ENCODE data around the gene USB1.

Gene USB1, protein sequence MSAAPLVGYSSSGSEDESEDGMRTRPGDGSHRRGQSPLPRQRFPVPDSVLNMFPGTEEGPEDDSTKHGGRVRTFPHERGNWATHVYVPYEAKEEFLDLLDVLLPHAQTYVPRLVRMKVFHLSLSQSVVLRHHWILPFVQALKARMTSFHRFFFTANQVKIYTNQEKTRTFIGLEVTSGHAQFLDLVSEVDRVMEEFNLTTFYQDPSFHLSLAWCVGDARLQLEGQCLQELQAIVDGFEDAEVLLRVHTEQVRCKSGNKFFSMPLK

GRCh38 chr16:58000706-58001676, at the start of gene USB1:
TSS of gene USB1 (plus strand) at chr16:58001407. CDS start at chr16:58001484, 77 bp downstream.
- DNase-seq = peak; percentile 35

- DNase-seq = no peak
Measured at GRCh38 chr16:57952909-57953308, 48.3 kb upstream of the USB1 start.

DNA sequence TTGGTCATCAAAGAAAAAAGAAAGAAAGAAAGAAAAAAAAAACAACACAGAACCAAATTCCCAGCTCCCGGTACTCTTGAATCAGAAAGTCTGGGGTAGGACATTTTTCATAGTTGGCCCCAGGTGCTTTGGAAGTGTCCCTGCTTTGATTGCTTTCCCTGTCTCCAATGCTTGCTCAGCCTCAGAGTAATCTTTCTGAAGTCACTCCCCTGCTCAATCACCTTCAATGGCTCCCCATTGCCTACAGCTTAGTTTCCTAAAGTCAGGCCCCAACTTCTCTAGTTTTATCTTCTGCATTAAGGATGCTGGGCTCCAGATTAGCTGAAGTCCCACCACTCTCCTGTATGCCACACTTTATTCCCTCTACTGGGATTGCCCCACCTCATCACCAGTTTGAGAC, 47.4 kb upstream of the USB1 start:
- DNase-seq = no peak

GRCh38 chr16:57955572-57956188, 45.5 kb upstream of the USB1 start:
- DNase-seq = no peak

GRCh38 chr16:57956270-57956808, 44.9 kb upstream of the USB1 start:
- DNase-seq = no peak

GRCh38 chr16:57956924-57957672, 44.1 kb upstream of the USB1 start:
- no peak for DNase-seq

GRCh38 chr16:57957673-57958392, 43.4 kb upstream of the USB1 start:
- no peak for DNase-seq

DNA sequence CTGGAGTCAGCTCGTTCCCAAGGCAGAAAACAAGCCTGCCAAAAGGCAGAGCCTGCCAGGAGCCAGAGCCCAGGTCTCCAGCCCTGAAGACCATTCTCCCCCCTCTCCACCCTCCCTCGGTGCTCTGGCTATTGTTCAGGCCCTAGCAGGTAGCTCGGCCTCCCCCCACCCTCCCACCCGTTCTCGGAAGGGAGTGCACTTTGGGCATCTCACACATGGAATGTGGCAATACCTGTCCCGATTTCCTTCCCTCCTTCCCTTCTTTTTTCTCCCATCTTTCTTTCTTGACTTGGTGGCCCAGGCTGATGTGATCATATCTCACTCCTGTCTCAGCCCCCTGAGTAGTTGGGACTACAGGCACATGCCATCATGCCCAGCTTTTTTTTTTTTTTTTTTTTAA, 42.7 kb upstream of the USB1 start:
- DNase-seq = no peak

- no peak for DNase-seq
Measured at GRCh38 chr16:57959121-57959520, 42.1 kb upstream of the USB1 start.

GRCh38 chr16:57959804-57960203, 41.4 kb upstream of the USB1 start:
- no peak for DNase-seq

GRCh38 chr16:57960310-57960709, 40.9 kb upstream of the USB1 start:
- no peak for DNase-seq

DNA sequence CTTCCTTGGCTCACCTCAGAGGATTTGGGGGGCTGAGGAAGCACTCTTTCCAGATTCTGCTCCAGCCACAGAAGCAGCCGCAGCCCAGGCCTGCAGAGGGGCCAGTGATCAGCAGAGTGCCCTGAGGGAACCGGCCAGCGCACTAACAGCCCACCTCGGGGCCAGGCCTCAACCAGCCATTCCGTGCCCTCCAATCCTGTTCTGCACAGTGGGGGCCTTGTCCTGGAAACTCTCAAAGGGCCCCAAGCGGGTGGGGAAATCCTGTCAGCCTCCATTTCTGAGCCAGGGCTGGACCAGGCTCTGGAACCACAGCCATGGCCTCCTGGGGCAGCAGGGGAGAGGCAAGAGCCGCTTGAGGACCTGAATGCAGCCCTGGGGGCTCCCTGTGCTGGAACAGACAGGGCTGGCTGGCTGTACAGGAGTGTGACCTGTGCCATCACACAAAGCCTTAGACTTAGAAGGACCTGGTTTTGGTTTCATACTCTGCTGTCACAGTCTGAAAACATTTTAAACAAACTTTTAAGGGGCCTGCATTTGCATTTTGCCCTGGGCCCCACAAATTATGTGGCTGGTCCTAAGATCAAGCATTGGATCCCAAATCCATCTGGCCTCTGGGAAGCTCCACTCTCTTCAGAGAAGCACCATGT, 40.3 kb upstream of the USB1 start:
- DNase-seq = no peak

- no peak for DNase-seq
Measured at GRCh38 chr16:57961538-57961937, 39.7 kb upstream of the USB1 start.

- no peak for DNase-seq
Measured at GRCh38 chr16:57962046-57962445, 39.2 kb upstream of the USB1 start.

- no peak for DNase-seq
Measured at GRCh38 chr16:57962756-57963155, 38.5 kb upstream of the USB1 start.

DNA sequence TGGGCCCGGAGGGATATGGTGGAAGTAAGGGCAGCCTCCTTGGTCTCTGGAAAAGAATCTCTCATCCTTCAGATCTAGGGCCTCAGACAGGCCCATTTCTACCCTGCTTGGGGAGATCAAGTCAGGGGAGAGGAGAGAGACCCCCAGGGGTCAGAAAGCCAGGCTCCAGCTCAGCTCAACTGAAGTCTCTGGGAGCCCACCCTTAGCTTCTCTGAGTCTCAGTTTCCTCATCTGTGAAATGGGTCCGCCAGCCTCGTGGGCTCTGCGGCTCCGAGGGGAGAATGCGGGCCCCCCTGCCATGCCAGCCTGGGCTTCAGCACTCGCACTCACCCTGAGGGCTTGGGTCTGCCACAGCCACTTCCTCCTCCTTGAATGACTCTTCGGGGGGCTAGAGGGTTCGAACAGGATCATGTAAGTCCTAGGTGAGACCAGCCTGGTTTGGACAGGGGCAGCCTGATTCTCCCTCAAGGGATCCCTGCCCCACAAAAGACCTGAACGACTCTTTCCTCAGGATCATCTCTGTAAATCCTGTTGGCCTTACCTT, 37.0 kb upstream of the USB1 start:
- no peak for DNase-seq

GRCh38 chr16:57966204-57966771, 34.9 kb upstream of the USB1 start:
- no peak for DNase-seq

DNA sequence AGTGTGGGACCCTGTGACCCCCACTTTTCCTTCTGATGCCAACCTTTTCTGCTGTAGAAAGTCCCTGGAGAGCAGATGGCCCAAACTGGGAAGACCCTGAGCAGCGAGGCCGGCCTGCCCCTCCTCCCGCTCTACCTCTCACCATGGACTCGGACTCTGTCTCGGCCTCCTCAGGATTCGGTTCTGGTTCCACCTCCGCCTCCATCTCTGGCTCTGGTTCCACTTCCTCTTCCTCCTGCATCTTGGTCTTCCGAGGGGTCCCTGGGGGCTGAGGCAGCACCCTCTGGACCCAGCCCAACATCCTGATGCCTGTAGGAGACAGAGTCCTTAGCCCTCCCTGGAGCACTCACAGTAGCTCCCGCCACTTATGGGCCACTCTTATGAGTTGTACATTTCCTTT, 34.2 kb upstream of the USB1 start:
- no peak for DNase-seq

- no peak for DNase-seq
Measured at GRCh38 chr16:57967916-57968315, 33.3 kb upstream of the USB1 start.

DNA sequence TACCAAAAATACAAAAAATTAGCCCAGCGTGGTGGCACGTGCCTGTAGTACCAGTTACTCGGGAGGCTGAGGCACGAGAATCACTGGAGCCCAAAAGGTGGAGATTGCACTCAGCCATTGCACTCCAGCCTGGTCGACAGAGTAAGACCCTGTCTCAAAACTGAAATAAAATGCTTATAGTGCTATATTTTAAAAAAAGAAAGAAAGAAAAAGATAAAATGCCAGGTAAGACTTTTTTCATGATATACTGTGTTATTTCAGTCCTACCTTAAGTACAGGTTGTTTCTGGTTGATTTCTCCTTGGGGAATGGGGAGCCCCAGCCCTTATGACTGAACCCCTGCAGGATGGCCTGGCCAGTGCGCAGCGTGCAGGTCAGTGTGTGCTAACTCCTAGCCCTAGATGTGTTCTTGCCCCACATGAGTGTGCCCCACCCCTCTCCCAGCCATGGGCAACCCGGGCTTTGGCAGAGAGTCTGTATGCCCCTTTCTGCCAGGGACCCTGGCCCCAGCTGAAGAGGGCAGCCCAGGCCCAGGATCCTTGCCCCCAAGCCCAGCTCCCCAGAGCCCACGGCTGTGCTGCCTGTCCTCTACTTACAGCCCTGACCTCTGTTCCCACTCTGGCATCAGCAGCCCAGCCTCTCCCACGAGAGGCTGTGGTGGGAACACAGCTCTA, 31.6 kb upstream of the USB1 start:
- no peak for DNase-seq

Data from NCI-H1694 (cell line).